ENCODE results near the gene RASSF7.

RASSF7 gene

DNA sequence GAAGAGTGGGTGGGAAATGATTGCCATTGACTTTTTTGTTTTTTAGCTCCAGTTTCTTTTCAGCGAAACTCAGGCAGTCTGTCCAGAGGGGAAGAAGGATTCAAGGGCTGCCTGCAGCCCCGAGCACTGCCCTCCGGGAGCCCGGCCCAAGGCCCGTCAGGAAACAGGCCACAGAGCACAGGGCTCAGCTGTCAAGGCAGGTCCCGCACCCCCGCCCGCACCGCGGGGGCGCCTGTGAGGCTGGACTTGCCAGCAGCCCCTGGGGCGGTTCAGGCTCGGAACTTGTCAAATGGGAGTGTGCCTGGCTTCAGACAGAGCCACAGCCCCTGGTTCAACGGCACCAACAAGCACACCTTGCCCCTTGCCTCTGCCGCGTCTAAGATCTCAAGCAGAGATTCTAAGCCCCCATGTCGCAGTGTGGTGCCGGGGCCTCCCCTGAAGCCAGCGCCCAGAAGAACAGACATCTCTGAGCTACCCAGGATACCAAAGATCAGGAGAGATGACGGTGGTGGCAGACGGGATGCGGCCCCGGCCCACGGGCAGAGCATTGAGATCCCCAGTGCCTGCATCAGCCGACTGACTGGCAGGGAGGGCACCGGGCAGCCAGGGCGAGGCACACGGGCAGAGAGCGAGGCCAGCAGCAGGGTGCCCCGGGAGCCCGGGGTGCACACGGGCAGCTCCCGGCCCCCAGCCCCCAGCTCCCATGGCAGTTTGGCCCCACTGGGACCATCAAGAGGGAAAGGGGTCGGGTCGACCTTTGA lies 46.4 kb downstream of the RASSF7 start:
- TF ChIP-seq SNAI2 (CRISPR knock-in tag; IDR thresholded peaks at IDR 0.05) (no peak), ZC3H10 (CRISPR knock-in tag; IDR thresholded peaks at IDR 0.05) (no peak), ZFP30 (CRISPR knock-in tag; IDR thresholded peaks at IDR 0.05) (no peak), ZFP3 (CRISPR knock-in tag; IDR thresholded peaks at IDR 0.05) (no peak), ESRRG (CRISPR knock-in tag; IDR thresholded peaks at IDR 0.05) (no peak), PPARA (CRISPR knock-in tag; IDR thresholded peaks at IDR 0.05; ENCODE audit: borderline replicate concordance) (no peak), ZNF565 (CRISPR knock-in tag; conservative IDR thresholded peaks at IDR 0.05; ENCODE audit: low read depth) (no peak), ZNF70 (CRISPR knock-in tag; IDR thresholded peaks at IDR 0.05) (no peak), GLIS3 (CRISPR knock-in tag; IDR thresholded peaks at IDR 0.05) (no peak), RARB (CRISPR knock-in tag; IDR thresholded peaks at IDR 0.05) (no peak), ARNTL (CRISPR knock-in tag; IDR thresholded peaks at IDR 0.05; ENCODE audit: borderline replicate concordance, low read depth) (no peak), ISL1 (CRISPR knock-in tag; IDR thresholded peaks at IDR 0.05) (no peak)
- TF ChIP-seq, protein P1, sequence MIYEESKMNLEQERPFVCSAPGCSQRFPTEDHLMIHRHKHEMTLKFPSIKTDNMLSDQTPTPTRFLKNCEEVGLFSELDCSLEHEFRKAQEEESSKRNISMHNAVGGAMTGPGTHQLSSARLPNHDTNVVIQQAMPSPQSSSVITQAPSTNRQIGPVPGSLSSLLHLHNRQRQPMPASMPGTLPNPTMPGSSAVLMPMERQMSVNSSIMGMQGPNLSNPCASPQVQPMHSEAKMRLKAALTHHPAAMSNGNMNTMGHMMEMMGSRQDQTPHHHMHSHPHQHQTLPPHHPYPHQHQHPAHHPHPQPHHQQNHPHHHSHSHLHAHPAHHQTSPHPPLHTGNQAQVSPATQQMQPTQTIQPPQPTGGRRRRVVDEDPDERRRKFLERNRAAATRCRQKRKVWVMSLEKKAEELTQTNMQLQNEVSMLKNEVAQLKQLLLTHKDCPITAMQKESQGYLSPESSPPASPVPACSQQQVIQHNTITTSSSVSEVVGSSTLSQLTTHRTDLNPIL (CRISPR knock-in tag; IDR thresholded peaks at IDR 0.05; ENCODE audit: low read depth) = no peak
- TF ChIP-seq, protein P2, sequence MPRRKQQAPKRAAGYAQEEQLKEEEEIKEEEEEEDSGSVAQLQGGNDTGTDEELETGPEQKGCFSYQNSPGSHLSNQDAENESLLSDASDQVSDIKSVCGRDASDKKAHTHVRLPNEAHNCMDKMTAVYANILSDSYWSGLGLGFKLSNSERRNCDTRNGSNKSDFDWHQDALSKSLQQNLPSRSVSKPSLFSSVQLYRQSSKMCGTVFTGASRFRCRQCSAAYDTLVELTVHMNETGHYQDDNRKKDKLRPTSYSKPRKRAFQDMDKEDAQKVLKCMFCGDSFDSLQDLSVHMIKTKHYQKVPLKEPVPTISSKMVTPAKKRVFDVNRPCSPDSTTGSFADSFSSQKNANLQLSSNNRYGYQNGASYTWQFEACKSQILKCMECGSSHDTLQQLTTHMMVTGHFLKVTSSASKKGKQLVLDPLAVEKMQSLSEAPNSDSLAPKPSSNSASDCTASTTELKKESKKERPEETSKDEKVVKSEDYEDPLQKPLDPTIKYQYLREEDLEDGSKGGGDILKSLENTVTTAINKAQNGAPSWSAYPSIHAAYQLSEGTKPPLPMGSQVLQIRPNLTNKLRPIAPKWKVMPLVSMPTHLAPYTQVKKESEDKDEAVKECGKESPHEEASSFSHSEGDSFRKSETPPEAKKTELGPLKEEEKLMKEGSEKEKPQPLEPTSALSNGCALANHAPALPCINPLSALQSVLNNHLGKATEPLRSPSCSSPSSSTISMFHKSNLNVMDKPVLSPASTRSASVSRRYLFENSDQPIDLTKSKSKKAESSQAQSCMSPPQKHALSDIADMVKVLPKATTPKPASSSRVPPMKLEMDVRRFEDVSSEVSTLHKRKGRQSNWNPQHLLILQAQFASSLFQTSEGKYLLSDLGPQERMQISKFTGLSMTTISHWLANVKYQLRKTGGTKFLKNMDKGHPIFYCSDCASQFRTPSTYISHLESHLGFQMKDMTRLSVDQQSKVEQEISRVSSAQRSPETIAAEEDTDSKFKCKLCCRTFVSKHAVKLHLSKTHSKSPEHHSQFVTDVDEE (CRISPR knock-in tag; IDR thresholded peaks at IDR 0.05) = no peak
- TF ChIP-seq, protein P3, sequence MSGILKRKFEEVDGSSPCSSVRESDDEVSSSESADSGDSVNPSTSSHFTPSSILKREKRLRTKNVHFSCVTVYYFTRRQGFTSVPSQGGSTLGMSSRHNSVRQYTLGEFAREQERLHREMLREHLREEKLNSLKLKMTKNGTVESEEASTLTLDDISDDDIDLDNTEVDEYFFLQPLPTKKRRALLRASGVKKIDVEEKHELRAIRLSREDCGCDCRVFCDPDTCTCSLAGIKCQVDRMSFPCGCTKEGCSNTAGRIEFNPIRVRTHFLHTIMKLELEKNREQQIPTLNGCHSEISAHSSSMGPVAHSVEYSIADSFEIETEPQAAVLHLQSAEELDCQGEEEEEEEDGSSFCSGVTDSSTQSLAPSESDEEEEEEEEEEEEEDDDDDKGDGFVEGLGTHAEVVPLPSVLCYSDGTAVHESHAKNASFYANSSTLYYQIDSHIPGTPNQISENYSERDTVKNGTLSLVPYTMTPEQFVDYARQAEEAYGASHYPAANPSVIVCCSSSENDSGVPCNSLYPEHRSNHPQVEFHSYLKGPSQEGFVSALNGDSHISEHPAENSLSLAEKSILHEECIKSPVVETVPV (CRISPR knock-in tag; IDR thresholded peaks at IDR 0.05) = no peak
- no peak for ATAC-seq

DNA sequence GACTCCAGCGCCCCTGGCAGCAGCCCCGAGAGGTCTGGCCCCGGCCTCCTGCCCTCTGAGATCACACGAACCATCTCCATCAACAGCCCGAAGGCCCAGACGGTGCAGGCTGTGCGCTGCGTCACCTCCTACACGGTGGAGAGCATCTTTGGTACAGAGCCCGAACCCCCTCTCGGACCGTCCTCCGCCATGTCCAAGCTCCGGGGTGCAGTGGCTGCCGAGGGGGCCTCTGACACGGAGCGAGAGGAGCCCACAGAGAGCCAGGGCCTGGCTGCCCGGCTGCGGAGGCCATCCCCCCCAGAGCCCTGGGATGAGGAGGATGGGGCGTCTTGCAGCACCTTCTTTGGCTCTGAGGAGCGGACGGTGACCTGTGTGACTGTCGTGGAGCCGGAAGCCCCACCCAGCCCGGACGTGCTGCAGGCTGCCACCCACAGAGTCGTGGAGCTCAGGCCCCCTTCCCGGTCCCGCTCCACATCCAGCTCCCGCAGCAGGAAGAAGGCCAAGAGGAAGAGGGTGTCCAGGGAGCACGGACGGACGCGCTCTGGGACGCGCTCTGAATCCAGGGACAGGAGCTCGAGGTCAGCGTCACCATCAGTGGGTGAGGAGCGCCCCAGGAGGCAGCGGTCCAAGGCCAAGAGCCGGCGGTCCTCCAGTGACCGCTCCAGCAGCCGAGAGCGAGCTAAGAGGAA lies 47.3 kb downstream of the RASSF7 start:
- ATAC-seq = no peak
- TF ChIP-seq GLIS3 (CRISPR knock-in tag; IDR thresholded peaks at IDR 0.05) (no peak), TCF4 (CRISPR knock-in tag; IDR thresholded peaks at IDR 0.05; ENCODE audit: borderline replicate concordance) (no peak), OSR1 (CRISPR knock-in tag; IDR thresholded peaks at IDR 0.05) (no peak), BACH2 (CRISPR knock-in tag; IDR thresholded peaks at IDR 0.05; ENCODE audit: borderline replicate concordance) (no peak), ZNF8 (CRISPR knock-in tag; IDR thresholded peaks at IDR 0.05) (no peak), ISL1 (CRISPR knock-in tag; IDR thresholded peaks at IDR 0.05) (no peak), ZFP30 (CRISPR knock-in tag; IDR thresholded peaks at IDR 0.05) (no peak), ARNTL (CRISPR knock-in tag; IDR thresholded peaks at IDR 0.05; ENCODE audit: borderline replicate concordance, low read depth) (no peak), ZNF70 (CRISPR knock-in tag; IDR thresholded peaks at IDR 0.05) (no peak), ZNF565 (CRISPR knock-in tag; conservative IDR thresholded peaks at IDR 0.05; ENCODE audit: low read depth) (no peak), RARB (CRISPR knock-in tag; IDR thresholded peaks at IDR 0.05) (no peak), ZFP3 (CRISPR knock-in tag; IDR thresholded peaks at IDR 0.05) (no peak), POU6F1 (CRISPR knock-in tag; IDR thresholded peaks at IDR 0.05; ENCODE audit: borderline replicate concordance, low read depth) (no peak)
- TF ChIP-seq, protein P4, sequence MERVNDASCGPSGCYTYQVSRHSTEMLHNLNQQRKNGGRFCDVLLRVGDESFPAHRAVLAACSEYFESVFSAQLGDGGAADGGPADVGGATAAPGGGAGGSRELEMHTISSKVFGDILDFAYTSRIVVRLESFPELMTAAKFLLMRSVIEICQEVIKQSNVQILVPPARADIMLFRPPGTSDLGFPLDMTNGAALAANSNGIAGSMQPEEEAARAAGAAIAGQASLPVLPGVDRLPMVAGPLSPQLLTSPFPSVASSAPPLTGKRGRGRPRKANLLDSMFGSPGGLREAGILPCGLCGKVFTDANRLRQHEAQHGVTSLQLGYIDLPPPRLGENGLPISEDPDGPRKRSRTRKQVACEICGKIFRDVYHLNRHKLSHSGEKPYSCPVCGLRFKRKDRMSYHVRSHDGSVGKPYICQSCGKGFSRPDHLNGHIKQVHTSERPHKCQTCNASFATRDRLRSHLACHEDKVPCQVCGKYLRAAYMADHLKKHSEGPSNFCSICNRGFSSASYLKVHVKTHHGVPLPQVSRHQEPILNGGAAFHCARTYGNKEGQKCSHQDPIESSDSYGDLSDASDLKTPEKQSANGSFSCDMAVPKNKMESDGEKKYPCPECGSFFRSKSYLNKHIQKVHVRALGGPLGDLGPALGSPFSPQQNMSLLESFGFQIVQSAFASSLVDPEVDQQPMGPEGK (CRISPR knock-in tag; IDR thresholded peaks at IDR 0.05; ENCODE audit: borderline replicate concordance) = no peak
- TF ChIP-seq, protein P1 (CRISPR knock-in tag; IDR thresholded peaks at IDR 0.05; ENCODE audit: low read depth) = no peak
- TF ChIP-seq, protein P3 (CRISPR knock-in tag; IDR thresholded peaks at IDR 0.05) = no peak

Measured in SK-N-SH treated with all-trans-retinoic acid at 6 μM for 48 hours (cell line).